H9 (cell line): ENCODE results near the gene ZHX3. TPM values are rescaled to one million over a fixed set of nuclear protein-coding genes. Genes with fewer than 3 reads are reported as not detected.

Experiments
- DNase-seq: peaks from one replicate; pipeline ENCODE4 v3.0.0-alpha.2; 2017
- H2AFZ ChIP-seq: one replicate; pipeline ENCODE4 v1.6.1; 2013; ENCODE audit warnings: mild to moderate bottlenecking, low read length, control low read depth, moderate library complexity
- H2AK5ac ChIP-seq: 2 replicates; pipeline ENCODE4 v1.6.1; 2013; ENCODE audit warnings: low read length, control low read depth, mixed read lengths; ENCODE audit not compliant: insufficient read length
- H2BK120ac ChIP-seq: one replicate; pipeline ENCODE4 v1.6.1; 2013; ENCODE audit warnings: low read depth, mild to moderate bottlenecking, low read length, control low read depth, inconsistent platforms; ENCODE audit not compliant: poor library complexity, severe bottlenecking
- H2BK12ac ChIP-seq: 2 replicates; pipeline ENCODE4 v1.6.1; 2013; ENCODE audit warnings: low read length, control low read depth, mixed read lengths, low read depth; ENCODE audit not compliant: insufficient read length
- H2BK15ac ChIP-seq: 2 replicates; pipeline ENCODE4 v1.6.1; 2013; ENCODE audit warnings: low read depth, low read length, control low read depth
- H2BK20ac ChIP-seq: one replicate; pipeline ENCODE4 v1.6.1; 2013; ENCODE audit warnings: low read depth, mild to moderate bottlenecking, low read length, control low read depth, inconsistent platforms; ENCODE audit not compliant: poor library complexity, severe bottlenecking
- H2BK5ac ChIP-seq: 2 replicates; pipeline ENCODE4 v1.6.1; 2013; ENCODE audit warnings: low read length, control low read depth, mixed read lengths; ENCODE audit not compliant: insufficient read length
- H3K14ac ChIP-seq: 2 replicates; pipeline ENCODE4 v1.6.1; 2013; ENCODE audit warnings: low read length, control low read depth; ENCODE audit not compliant: insufficient read depth
- H3K18ac ChIP-seq: 2 replicates; pipeline ENCODE4 v1.6.1; 2013; ENCODE audit warnings: low read depth, mild to moderate bottlenecking, mixed read lengths, low read length, control low read depth; ENCODE audit not compliant: insufficient read length
- H3K23ac ChIP-seq: 2 replicates; pipeline ENCODE4 v1.6.1; 2013; ENCODE audit warnings: low read length, control low read depth, mixed read lengths, low read depth; ENCODE audit not compliant: insufficient read length
- H3K23me2 ChIP-seq: 2 replicates; pipeline ENCODE4 v1.6.1; 2013; ENCODE audit warnings: low read depth, mild to moderate bottlenecking, mixed read lengths, low read length, control low read depth; ENCODE audit not compliant: insufficient read length, poor library complexity, severe bottlenecking
- H3K27ac ChIP-seq: 2 replicates; pipeline ENCODE4 v1.5.1; 2013; ENCODE audit warnings: low read length, control low read depth, mixed read lengths, low read depth; ENCODE audit not compliant: insufficient read length
- H3K27me3 ChIP-seq: 2 replicates; pipeline ENCODE4 v1.6.1; 2013; ENCODE audit warnings: low read length, control low read depth, inconsistent platforms; ENCODE audit not compliant: insufficient read depth
- H3K4ac ChIP-seq: 2 replicates; pipeline ENCODE4 v1.6.1; 2013; ENCODE audit warnings: low read depth, mild to moderate bottlenecking, control low read depth, inconsistent platforms, low read length, moderate library complexity
- H3K4me1 ChIP-seq: 2 replicates; pipeline ENCODE4 v1.6.1; 2013; ENCODE audit warnings: low read length, control low read depth, inconsistent platforms; ENCODE audit not compliant: insufficient read depth
- H3K4me2 ChIP-seq: 2 replicates; pipeline ENCODE4 v1.6.1; 2013; ENCODE audit warnings: low read length, control low read depth, mixed read lengths; ENCODE audit not compliant: insufficient read length, insufficient read depth
- H3K56ac ChIP-seq: 2 replicates; pipeline ENCODE4 v1.6.1; 2013; ENCODE audit warnings: low read depth, mild to moderate bottlenecking, mixed read lengths, low read length, control low read depth; ENCODE audit not compliant: insufficient read length
- H3K79me1 ChIP-seq: 2 replicates; pipeline ENCODE4 v1.6.1; 2013; ENCODE audit warnings: low read depth, mild to moderate bottlenecking, moderate library complexity, low read length, control low read depth, inconsistent platforms; ENCODE audit not compliant: insufficient read depth, poor library complexity, severe bottlenecking
- H3K79me2 ChIP-seq: 2 replicates; pipeline ENCODE4 v1.6.1; 2013; ENCODE audit warnings: low read length, control low read depth, inconsistent platforms; ENCODE audit not compliant: insufficient read depth
- H3K9ac ChIP-seq: 2 replicates; pipeline ENCODE4 v1.6.1; 2013; ENCODE audit warnings: low read length, control low read depth, mixed read lengths; ENCODE audit not compliant: insufficient read length; ENCODE audit errors: extremely low read depth
- H3K9me3 ChIP-seq: one replicate; pipeline ENCODE4 v1.6.1; 2013; ENCODE audit warnings: low read depth, low read length, inconsistent platforms; ENCODE audit not compliant: control insufficient read depth
- H3T11ph ChIP-seq: one replicate; pipeline ENCODE4 v1.6.1; 2013; ENCODE audit warnings: mild to moderate bottlenecking, low read length, control low read depth, inconsistent platforms
- H4K20me1 ChIP-seq: one replicate; pipeline ENCODE4 v1.6.1; 2013; ENCODE audit not compliant: control insufficient read depth, insufficient read length, insufficient read depth
- H4K5ac ChIP-seq: 2 replicates; pipeline ENCODE4 v1.6.1; 2013; ENCODE audit warnings: low read depth, mild to moderate bottlenecking, mixed read lengths, low read length, control low read depth; ENCODE audit not compliant: insufficient read length
- H4K8ac ChIP-seq: replicated peaks from 2 replicates; pipeline ENCODE4 v1.6.1; 2013; ENCODE audit warnings: low read length, control low read depth, mixed read lengths, low read depth; ENCODE audit not compliant: insufficient read length
- H4K91ac ChIP-seq: 2 replicates; pipeline ENCODE4 v1.6.1; 2013; ENCODE audit warnings: low read depth, mild to moderate bottlenecking, moderate library complexity, mixed read lengths, low read length, control low read depth; ENCODE audit not compliant: insufficient read length
- H3K27ac Mint-ChIP-seq, 3 experiments: 2 replicates in 2 of 3; 3 replicates in 1 of 3; pipeline ENCODE4 v1.8.0; 2020 to 2021; ENCODE audit warnings: mixed read lengths in 3 of 3, mild to moderate bottlenecking in 1 of 3, moderate library complexity in 1 of 3
- H3K27me3 Mint-ChIP-seq: 2 replicates; pipeline ENCODE4 v1.8.0; 2021; ENCODE audit warnings: low read depth, mild to moderate bottlenecking, moderate library complexity, mixed read lengths
- H3K36me3 Mint-ChIP-seq, 3 experiments: 2 replicates in 2 of 3; 3 replicates in 1 of 3; pipeline ENCODE4 v1.8.0; 2020 to 2021; ENCODE audit warnings: low read depth in 3 of 3, mixed read lengths in 3 of 3; ENCODE audit not compliant: insufficient read depth in 1 of 3
- H3K4me1 Mint-ChIP-seq, 2 experiments: 2 replicates each; pipeline ENCODE4 v1.8.0; 2020; ENCODE audit warnings: mixed read lengths in 2 of 2
- H3K4me3 Mint-ChIP-seq, 2 experiments: 2 replicates in 1 of 2; 3 replicates in 1 of 2; pipeline ENCODE4 v1.8.0; 2020 to 2021; ENCODE audit warnings: mild to moderate bottlenecking in 2 of 2, mixed read lengths in 2 of 2, moderate library complexity in 1 of 2
- H3K9me3 Mint-ChIP-seq, 2 experiments: 2 replicates in 1 of 2; 3 replicates in 1 of 2; pipeline ENCODE4 v1.8.0; 2020; ENCODE audit warnings: mild to moderate bottlenecking in 2 of 2, mixed read lengths in 2 of 2, moderate library complexity in 1 of 2
- WGBS: extraction: QIAGEN DNeasy Blood & Tissue Kit; methylation state at CpG from one replicate; pipeline ENCODE4 v1.1.7; 2013; ENCODE audit warnings: missing lambda C conversion rate, low lambda C conversion rate, mixed read lengths; ENCODE audit not compliant: insufficient read length; ENCODE audit errors: extremely low coverage; 5-methylcytosine and 5-hydroxymethylcytosine counted together
- total RNA-seq: library from RNA; stranded (reverse); gene quantifications from 2 replicates; pipeline ENCODE4 v1.2.1, GENCODE V29; 2021
- TF ChIP-seq, protein P1 (sequence below): fragments of 200-600 bp; sonication (generic); conservative IDR thresholded peaks from 3 replicates; pipeline ENCODE4 v1.8.0; 2021; ENCODE audit warnings: antibody characterized with exemption, mild to moderate bottlenecking

ZHX3 gene
- total RNA-seq, 1 experiment from 2014 or later: 4.4 TPM

- no peaks in the 10 kb centered on the region; the same call in 1 of the 2 replicates for H3K27me3 Mint-ChIP-seq
- Histone ChIP-seq H3K27ac (no peak overlapping the region), H3K79me2 (no peaks in the 10 kb centered on the region), H2AK5ac (no peak overlapping the region), H3K4ac (no peak overlapping the region), H4K5ac (no peak overlapping the region), H3K56ac (no peak overlapping the region), H3T11ph (no peak overlapping the region), H3K14ac (no peak overlapping the region), H3K4me2 (no peak overlapping the region), H4K20me1 (no peaks in the 10 kb centered on the region), H2AFZ (no peak overlapping the region), H2BK120ac (no peak overlapping the region), H2BK20ac (no peak overlapping the region), H3K4me1 (no peaks in the 10 kb centered on the region; the same call in 1 of the 2 replicates), H3K79me1 (no peaks in the 10 kb centered on the region), H4K8ac (no peak overlapping the region), H2BK15ac (no peak overlapping the region), H4K91ac (no peak overlapping the region), H3K9ac (no peak overlapping the region), H3K9me3 (no peaks in the 10 kb centered on the region), H3K18ac (no peak overlapping the region), H3K23ac (no peak overlapping the region), H2BK5ac (no peak overlapping the region), H2BK12ac (no peak overlapping the region), H3K23me2 (no peaks in the 10 kb centered on the region), H3K27me3 (no peaks in the 10 kb centered on the region)
- no peak overlapping the region for H3K27ac Mint-ChIP-seq
- H3K4me1 Mint-ChIP-seq: peaks cover 16 to 28% of the 10 kb centered on the region in 2 experiments
- H3K9me3 Mint-ChIP-seq: no peaks in the 10 kb centered on the region
- H3K36me3 Mint-ChIP-seq: no peaks in the 10 kb centered on the region
- no CpG with 5 or more reads among the region's 1 CpG for WGBS
- no peak for DNase-seq
- no peak overlapping the region for H3K4me3 Mint-ChIP-seq
- TF ChIP-seq, protein P1, sequence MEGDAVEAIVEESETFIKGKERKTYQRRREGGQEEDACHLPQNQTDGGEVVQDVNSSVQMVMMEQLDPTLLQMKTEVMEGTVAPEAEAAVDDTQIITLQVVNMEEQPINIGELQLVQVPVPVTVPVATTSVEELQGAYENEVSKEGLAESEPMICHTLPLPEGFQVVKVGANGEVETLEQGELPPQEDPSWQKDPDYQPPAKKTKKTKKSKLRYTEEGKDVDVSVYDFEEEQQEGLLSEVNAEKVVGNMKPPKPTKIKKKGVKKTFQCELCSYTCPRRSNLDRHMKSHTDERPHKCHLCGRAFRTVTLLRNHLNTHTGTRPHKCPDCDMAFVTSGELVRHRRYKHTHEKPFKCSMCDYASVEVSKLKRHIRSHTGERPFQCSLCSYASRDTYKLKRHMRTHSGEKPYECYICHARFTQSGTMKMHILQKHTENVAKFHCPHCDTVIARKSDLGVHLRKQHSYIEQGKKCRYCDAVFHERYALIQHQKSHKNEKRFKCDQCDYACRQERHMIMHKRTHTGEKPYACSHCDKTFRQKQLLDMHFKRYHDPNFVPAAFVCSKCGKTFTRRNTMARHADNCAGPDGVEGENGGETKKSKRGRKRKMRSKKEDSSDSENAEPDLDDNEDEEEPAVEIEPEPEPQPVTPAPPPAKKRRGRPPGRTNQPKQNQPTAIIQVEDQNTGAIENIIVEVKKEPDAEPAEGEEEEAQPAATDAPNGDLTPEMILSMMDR: no peak
Measured at GRCh38 chr20:41304002-41304401, 13.5 kb downstream of the ZHX3 start.
